Measurements from ENCODE around the gene ATP1A2. TPM values are rescaled to one million over a fixed set of nuclear protein-coding genes. Genes with fewer than 3 reads are reported as not detected.

Gene ATP1A2
- total and polyA plus RNA-seq, 3 donors from 2014 or later, result 13.2 to 27.9 (median 14.2) TPM

DNA sequence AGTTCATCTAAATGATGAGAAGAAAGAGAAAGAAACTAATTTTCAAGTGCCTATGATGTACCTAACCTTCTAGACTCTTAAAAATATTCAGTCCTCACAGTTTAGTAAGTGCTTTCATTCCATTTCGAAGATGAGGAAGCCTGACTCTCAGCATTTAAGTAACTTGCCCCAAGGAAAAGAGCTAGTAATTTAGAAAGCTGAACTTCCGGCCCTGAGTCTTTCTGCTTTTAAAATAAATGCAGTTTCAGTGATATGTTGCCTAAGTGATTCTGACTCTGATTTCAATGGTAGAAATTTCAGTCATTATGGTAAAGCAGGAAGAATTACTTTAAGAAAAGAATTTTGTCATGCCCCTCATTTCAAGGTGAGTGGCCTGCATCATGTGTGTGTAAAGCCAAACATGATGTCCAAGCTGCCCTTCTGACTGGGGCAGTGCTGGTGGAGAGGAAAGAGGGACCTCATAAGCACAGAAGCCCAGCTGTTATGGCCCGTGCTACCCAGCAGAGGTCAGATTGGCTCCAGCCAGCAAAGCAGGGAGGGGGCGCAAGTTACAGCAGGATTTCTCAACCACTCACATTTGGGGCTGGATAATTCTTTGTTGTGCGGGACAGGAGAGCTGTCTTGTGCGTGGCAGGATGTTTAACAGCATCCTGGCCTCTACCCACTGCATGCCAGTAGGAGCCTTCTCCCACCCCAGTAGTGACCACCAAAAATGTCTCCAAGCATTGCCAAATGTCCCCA is 46.6 kb downstream of the ATP1A2 start:
- no peaks in the 10 kb centered on the region for H3K36me3 ChIP-seq (ENCODE audit: low read depth, missing control alignments)
- H3K9me3 ChIP-seq, result no peaks in the 10 kb centered on the region
- intact Hi-C loops (cut with DNase I; ENCODE audit: low total_unique reads), result no loop called here
- no peak overlapping the region for H3K27ac ChIP-seq
- TF ChIP-seq, protein P1, sequence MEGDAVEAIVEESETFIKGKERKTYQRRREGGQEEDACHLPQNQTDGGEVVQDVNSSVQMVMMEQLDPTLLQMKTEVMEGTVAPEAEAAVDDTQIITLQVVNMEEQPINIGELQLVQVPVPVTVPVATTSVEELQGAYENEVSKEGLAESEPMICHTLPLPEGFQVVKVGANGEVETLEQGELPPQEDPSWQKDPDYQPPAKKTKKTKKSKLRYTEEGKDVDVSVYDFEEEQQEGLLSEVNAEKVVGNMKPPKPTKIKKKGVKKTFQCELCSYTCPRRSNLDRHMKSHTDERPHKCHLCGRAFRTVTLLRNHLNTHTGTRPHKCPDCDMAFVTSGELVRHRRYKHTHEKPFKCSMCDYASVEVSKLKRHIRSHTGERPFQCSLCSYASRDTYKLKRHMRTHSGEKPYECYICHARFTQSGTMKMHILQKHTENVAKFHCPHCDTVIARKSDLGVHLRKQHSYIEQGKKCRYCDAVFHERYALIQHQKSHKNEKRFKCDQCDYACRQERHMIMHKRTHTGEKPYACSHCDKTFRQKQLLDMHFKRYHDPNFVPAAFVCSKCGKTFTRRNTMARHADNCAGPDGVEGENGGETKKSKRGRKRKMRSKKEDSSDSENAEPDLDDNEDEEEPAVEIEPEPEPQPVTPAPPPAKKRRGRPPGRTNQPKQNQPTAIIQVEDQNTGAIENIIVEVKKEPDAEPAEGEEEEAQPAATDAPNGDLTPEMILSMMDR (IDR thresholded peaks at IDR 0.05), result peak in 2 of 3 experiments; percentile 10 to 28
- TF ChIP-seq POLR2A (IDR thresholded peaks at IDR 0.05), result no peak
- H3K27me3 ChIP-seq, result no peaks in the 10 kb centered on the region
- H3K4me3 ChIP-seq, result no peak overlapping the region
- 67 to 81% methylated on average over 6 of the region's 6 CpGs for whole genome bisulfite sequencing, 2 donors
- DNase-seq, result peak; percentile 49
- H3K4me1 ChIP-seq, result peaks cover 5% of the 10 kb centered on the region

DNA sequence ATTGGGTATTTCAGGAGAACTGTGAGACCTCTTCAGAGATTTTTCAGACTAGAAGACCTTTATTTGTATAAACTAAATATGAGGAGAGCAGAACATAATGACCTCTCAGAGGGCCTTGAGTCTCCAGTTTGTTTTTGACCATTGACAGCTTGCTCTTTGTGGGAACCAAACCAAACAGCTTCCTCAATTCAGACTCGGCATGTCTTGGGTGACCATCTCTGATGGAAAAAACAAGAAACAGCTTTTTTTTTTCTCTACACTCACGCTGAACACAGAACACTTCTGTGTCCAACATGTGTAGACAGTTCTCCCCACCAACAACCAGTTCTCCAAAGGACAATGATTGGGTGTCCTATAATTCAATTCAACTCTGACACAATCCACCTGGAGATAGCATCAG is 47.4 kb downstream of the ATP1A2 start:
- DNase-seq, result no peak
- H3K27me3 ChIP-seq, result no peaks in the 10 kb centered on the region
- H3K9me3 ChIP-seq, result no peaks in the 10 kb centered on the region
- H3K36me3 ChIP-seq (ENCODE audit: low read depth, missing control alignments), result no peaks in the 10 kb centered on the region
- no peak for TF ChIP-seq POLR2A (IDR thresholded peaks at IDR 0.05)
- TF ChIP-seq, protein P1 (IDR thresholded peaks at IDR 0.05), result no peak
- H3K4me3 ChIP-seq, result no peak overlapping the region
- peaks cover 5% of the 10 kb centered on the region for H3K4me1 ChIP-seq
- WGBS, 2 donors, result 48 to 76% methylated on average over 2 of the region's 2 CpGs
- intact Hi-C loops (cut with DNase I; ENCODE audit: low total_unique reads), result no loop called here
- H3K27ac ChIP-seq, result no peak overlapping the region

DNA sequence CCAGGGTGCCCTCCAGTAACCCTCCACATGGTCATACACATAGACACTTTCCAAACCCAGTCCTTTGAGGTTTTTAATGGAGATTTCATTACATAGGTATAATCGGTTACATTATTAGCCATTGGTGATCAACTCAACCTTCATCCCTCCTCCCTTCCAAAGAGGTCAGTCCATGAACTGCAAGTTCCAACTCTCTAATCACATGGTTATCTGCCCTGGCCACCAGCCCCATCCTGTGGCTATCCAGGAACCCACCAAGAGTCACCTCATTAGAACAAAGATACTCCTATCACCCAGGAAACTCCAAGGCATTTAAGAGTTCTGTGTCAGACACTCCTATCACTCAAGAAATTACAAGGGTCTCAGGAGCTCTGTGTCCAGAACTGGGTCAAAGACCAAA is 48.1 kb downstream of the ATP1A2 start:
- no peaks in the 10 kb centered on the region for H3K36me3 ChIP-seq (ENCODE audit: low read depth, missing control alignments)
- H3K4me3 ChIP-seq, result no peak overlapping the region
- no peak overlapping the region for H3K27ac ChIP-seq
- TF ChIP-seq POLR2A (IDR thresholded peaks at IDR 0.05), result no peak
- TF ChIP-seq, protein P1 (IDR thresholded peaks at IDR 0.05), result no peak
- no peaks in the 10 kb centered on the region for H3K9me3 ChIP-seq
- intact Hi-C loops (cut with DNase I; ENCODE audit: low total_unique reads), result no loop called here
- no peak for DNase-seq
- WGBS, 2 donors, result 81 to 93% methylated on average over 1 of the region's 1 CpG
- H3K27me3 ChIP-seq, result no peaks in the 10 kb centered on the region
- H3K4me1 ChIP-seq, result peaks cover 5% of the 10 kb centered on the region

DNA sequence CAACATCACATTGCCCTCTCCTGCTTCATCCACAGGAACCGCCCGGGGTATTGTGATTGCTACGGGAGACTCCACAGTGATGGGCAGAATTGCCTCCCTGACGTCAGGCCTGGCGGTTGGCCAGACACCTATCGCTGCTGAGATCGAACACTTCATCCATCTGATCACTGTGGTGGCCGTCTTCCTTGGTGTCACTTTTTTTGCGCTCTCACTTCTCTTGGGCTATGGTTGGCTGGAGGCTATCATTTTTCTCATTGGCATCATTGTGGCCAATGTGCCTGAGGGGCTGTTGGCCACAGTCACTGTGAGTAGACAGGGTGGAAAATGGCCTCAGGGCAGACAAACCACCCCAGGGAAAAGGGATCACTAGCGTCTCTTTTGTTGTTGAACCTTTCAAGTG is 48.6 kb downstream of the ATP1A2 start:
- WGBS, 2 donors, result 89 to 90% methylated on average over 10 of the region's 10 CpGs
- TF ChIP-seq, protein P1 (IDR thresholded peaks at IDR 0.05), result no peak
- TF ChIP-seq POLR2A (IDR thresholded peaks at IDR 0.05), result no peak
- H3K4me3 ChIP-seq, result no peak overlapping the region
- no peaks in the 10 kb centered on the region for H3K36me3 ChIP-seq (ENCODE audit: low read depth, missing control alignments)
- no peak for DNase-seq
- H3K9me3 ChIP-seq, result no peaks in the 10 kb centered on the region
- H3K27me3 ChIP-seq, result no peaks in the 10 kb centered on the region
- peaks cover 5% of the 10 kb centered on the region for H3K4me1 ChIP-seq
- no peak overlapping the region for H3K27ac ChIP-seq
- intact Hi-C loops (cut with DNase I; ENCODE audit: low total_unique reads), result no loop called here
